ENCODE data around the gene HOXA7. TPM values are rescaled to one million over a fixed set of nuclear protein-coding genes. Genes with fewer than 3 reads are reported as not detected.

The HOXA7 gene
- total and polyA plus RNA-seq, 2 experiments from 2014 or later: 6.6 to 15.8 TPM

- H3K27me3 ChIP-seq (replicated peaks; ENCODE audit: insufficient read depth): no peaks in the 10 kb centered on the region
- peak overlapping the region; percentile 88 for H2AFZ ChIP-seq
- 1% methylated on average over 49 to 57 of the region's 58 CpGs for WGBS, 2 experiments (ENCODE audit: low coverage in 1 of 2, low lambda C conversion rate in 2 of 2, missing lambda C conversion rate in 2 of 2)
- in situ Hi-C loops (cut with MboI): loop anchor here (10.0 kb wide), 3 partner anchors 296 to 1286 kb away; no protein-coding TSS in a partner anchor
- peaks cover 29% of the 10 kb centered on the region for H3F3A ChIP-seq (ENCODE audit: insufficient read depth)
- H4K20me1 ChIP-seq (ENCODE audit: insufficient read depth): no peaks in the 10 kb centered on the region
- no peaks in the 10 kb centered on the region for H3K36me3 ChIP-seq (ENCODE audit: low read depth)
- peak overlapping the region; percentile 86 for H3K27ac ChIP-seq
- peak overlapping the region; percentile 89 for H3K4me3 ChIP-seq
- peak overlapping the region; percentile 87 for H3K9ac ChIP-seq
- H3K4me2 ChIP-seq (ENCODE audit: unreplicated experiment): peak overlapping the region; percentile 98
- DNase-seq: peak; percentile 95
- H3K79me2 ChIP-seq (ENCODE audit: insufficient read depth): peaks cover 98% of the 10 kb centered on the region
- H3K9me3 ChIP-seq (ENCODE audit: low read depth): no peaks in the 10 kb centered on the region
- TF ChIP-seq EZH2 (IDR thresholded peaks at IDR 0.05; ENCODE audit: insufficient read depth, poor library complexity, severe bottlenecking): no peak
- no peak for TF ChIP-seq EZH2phosphoT487 (IDR thresholded peaks at IDR 0.05; ENCODE audit: insufficient read depth, low read depth)
- peaks cover 37% of the 10 kb centered on the region for H3K4me1 ChIP-seq (ENCODE audit: insufficient read depth)
- H3K9me2 ChIP-seq (ENCODE audit: insufficient read depth): no peaks in the 10 kb centered on the region
These were observed 5.7 kb downstream of the HOXA7 start for GRCh38 chr7:27150568-27151340.

GRCh38 chr7:27149842-27150567, 6.5 kb downstream of the HOXA7 start:
- H3K79me2 ChIP-seq (ENCODE audit: insufficient read depth): peaks cover 98% of the 10 kb centered on the region
- H3K27me3 ChIP-seq (replicated peaks; ENCODE audit: insufficient read depth): no peaks in the 10 kb centered on the region
- H3K9ac ChIP-seq: peak overlapping the region; percentile 87
- H3K4me1 ChIP-seq (ENCODE audit: insufficient read depth): peaks cover 32% of the 10 kb centered on the region
- in situ Hi-C loops (cut with MboI): loop anchor here (10.0 kb wide), 3 partner anchors 295 to 1285 kb away; no protein-coding TSS in a partner anchor
- H4K20me1 ChIP-seq (ENCODE audit: insufficient read depth): no peaks in the 10 kb centered on the region
- H3K4me2 ChIP-seq (ENCODE audit: unreplicated experiment): peak overlapping the region; percentile 98
- H3K27ac ChIP-seq: peak overlapping the region; percentile 86
- 42 to 43% methylated on average over 13 of the region's 13 CpGs for WGBS, 2 experiments (ENCODE audit: low coverage in 1 of 2, low lambda C conversion rate in 2 of 2, missing lambda C conversion rate in 2 of 2)
- no peak for TF ChIP-seq EZH2 (IDR thresholded peaks at IDR 0.05; ENCODE audit: insufficient read depth, poor library complexity, severe bottlenecking)
- TF ChIP-seq EZH2phosphoT487 (IDR thresholded peaks at IDR 0.05; ENCODE audit: insufficient read depth, low read depth): no peak
- no peaks in the 10 kb centered on the region for H3K9me3 ChIP-seq (ENCODE audit: low read depth)
- DNase-seq: no peak
- H3K4me3 ChIP-seq: peak overlapping the region; percentile 89
- peaks cover 29% of the 10 kb centered on the region for H3F3A ChIP-seq (ENCODE audit: insufficient read depth)
- H3K36me3 ChIP-seq (ENCODE audit: low read depth): no peaks in the 10 kb centered on the region
- no peaks in the 10 kb centered on the region for H3K9me2 ChIP-seq (ENCODE audit: insufficient read depth)
- H2AFZ ChIP-seq: peak overlapping the region; percentile 88

- Histone ChIP-seq H3K4me3 (peak overlapping the region; percentile 89), H3K27ac (peak overlapping the region; percentile 86), H3K9me2 (ENCODE audit: insufficient read depth) (no peaks in the 10 kb centered on the region), H2AFZ (peak overlapping the region; percentile 91), H3K4me1 (ENCODE audit: insufficient read depth) (peaks cover 32% of the 10 kb centered on the region), H4K20me1 (ENCODE audit: insufficient read depth) (no peaks in the 10 kb centered on the region), H3K79me2 (ENCODE audit: insufficient read depth) (peaks cover 95% of the 10 kb centered on the region), H3K9ac (peak overlapping the region; percentile 87), H3K27me3 (replicated peaks; ENCODE audit: insufficient read depth) (no peaks in the 10 kb centered on the region), H3K9me3 (ENCODE audit: low read depth) (no peaks in the 10 kb centered on the region), H3F3A (ENCODE audit: insufficient read depth) (peaks cover 29% of the 10 kb centered on the region), H3K36me3 (ENCODE audit: low read depth) (0 out of 2 replicates have a peak, but pooled peaks cover 6% of the 10 kb centered on the region), H3K4me2 (ENCODE audit: unreplicated experiment) (peak overlapping the region; percentile 98)
- in situ Hi-C loops (cut with MboI): no loop called here
- 10 to 11% methylated on average over 30 of the region's 30 CpGs for WGBS, 2 experiments (ENCODE audit: low coverage in 1 of 2, low lambda C conversion rate in 2 of 2, missing lambda C conversion rate in 2 of 2)
- TF ChIP-seq EZH2 (IDR thresholded peaks at IDR 0.05; ENCODE audit: insufficient read depth, poor library complexity, severe bottlenecking) (no peak), EZH2phosphoT487 (IDR thresholded peaks at IDR 0.05; ENCODE audit: insufficient read depth, low read depth) (0 out of 2 replicates have a peak, but pooled peaks have one; percentile 5)
- DNase-seq: peak; percentile 75
These were observed 7.5 kb downstream of the HOXA7 start for GRCh38 chr7:27148756-27149641.
